HTERT RPE-1 (cell line): Measurements from ENCODE around the gene SH3D19.

Experiments used
- in situ Hi-C: fragments of 300-500 bp; cut with MboI; formaldehyde crosslinking; loops from 4 replicates; pipeline ENCODE4 v1.14.3; 2020; ENCODE audit warnings: low sequenced_read_pairs

SH3D19 gene

GRCh38 chr4:151199319-151200190, 125.8 kb downstream of the SH3D19 start:
- in situ Hi-C loops: no loop called here

GRCh38 chr4:151198748-151199147, 126.7 kb downstream of the SH3D19 start:
- in situ Hi-C loops: no loop called here

GRCh38 chr4:151197247-151197646, 128.2 kb downstream of the SH3D19 start:
- in situ Hi-C loops: no loop called here

DNA sequence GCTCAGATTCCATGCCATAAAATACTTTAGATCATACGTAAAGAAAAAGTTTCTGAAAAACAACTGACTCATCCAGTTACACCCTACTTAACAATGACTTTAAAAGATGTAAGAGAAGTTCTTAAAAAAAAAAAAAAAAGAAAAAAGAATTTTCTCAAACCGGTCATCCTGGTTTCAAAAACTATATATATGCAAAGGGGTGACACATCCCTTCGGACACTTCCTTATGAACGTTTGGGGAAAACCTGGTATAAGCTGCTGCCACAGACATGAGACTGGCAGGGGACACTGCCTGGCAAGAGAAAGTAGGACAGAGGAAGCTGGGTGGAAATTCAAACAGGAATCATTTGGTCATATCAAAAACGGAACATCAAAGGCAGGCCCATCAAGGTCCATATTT, 129.6 kb downstream of the SH3D19 start:
- in situ Hi-C loops: no loop called here

GRCh38 chr4:151193414-151193813, 132.0 kb downstream of the SH3D19 start:
- in situ Hi-C loops: no loop called here

DNA sequence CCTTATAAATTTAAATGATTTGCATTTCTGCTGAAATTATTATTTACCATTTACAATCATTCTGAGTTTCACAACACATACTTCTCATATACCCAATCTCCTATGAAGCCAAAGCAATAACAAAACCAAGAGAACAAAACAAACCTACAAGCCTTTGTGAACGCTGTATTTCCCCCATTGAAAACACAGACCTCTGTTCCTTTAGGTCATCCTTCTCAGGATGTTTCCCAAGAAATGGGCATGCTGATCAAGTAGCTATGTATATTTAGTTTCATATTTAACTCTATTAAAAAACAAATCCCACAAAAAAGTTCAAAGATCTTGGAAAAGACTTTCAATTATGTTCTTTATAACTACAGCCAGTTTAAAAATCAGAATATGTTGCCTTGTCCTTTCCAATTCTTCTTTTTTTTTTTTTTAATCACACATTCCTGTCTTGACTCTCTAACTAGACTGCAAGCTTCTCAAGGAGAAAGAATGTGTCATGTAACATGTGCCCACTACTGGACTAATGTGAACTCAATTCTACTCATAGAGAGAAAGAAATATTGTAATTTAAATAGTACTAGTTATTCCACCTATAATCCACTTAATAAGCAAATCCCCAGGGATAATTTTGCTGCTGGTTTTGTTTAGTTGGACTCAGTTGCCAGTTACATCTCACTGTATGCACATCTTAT, 132.7 kb downstream of the SH3D19 start:
- in situ Hi-C loops: no loop called here

DNA sequence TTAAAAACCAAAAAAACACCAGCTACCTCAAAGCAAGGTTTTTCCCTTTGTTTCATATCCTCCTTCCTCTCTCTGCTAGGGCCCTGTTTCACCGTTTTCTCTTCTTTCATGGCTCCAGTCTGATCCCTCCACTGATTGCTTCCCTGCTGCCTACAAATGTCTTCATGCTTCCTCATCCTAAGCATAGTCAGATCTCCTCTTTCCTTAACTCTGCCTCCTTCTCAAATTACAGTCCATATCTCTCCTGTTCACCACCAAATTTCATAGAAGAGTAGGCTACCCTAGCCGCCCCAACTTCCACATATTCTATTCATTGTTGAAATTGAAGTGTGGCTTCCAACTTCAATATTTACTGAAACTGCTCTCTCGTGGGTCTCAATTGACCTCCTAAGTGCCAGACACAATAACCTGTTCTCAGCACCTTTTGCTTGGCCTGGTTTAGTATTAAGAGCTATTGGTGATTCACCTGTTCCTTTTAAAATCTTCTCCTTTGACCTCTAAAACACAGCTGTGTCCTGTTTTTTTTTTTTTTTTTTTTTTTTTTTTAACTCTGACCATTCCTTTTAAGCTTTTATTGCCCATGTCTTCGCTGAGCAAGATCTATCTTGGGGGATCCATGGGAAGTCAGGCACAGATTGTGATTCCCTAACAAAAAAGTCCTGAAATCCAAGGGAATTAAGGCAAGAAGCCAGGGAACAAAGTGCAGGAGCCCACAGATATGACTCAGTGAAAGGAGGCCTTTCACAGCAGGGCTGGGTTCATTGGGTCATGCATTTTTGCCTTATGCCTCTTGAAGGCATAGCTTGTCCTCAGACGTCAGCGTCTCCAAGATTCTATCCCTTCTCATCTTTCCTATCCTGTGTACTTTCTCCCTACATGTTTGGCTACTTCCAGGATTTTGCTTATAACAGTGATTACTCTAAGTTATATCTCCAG, 140.6 kb downstream of the SH3D19 start:
- in situ Hi-C loops: no loop called here

DNA sequence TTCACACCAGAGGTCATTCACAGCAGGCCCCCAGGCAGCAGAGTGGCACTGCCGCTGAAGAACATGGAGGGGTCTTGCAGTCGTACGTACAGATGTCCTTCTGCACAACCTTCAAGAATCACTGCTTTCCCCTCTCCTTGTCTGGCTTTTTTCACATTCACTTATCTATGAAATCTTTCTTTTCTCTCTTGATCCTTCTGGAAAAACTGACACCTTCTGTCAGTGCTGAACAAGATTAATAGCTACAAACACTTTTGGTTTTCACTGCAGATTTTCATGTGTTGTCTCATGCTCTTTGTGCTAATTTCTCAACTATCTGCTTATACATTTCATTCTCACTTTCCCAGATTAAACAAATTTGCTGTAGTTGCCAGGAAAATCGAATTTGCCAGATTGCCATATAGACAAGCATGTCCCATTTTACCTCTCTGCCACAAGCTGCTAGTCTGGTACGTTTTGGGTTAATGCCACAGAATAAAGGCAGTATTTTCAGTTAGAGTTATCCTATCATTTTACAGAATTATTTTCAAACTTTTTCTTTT, 142.9 kb downstream of the SH3D19 start:
- in situ Hi-C loops: no loop called here

DNA sequence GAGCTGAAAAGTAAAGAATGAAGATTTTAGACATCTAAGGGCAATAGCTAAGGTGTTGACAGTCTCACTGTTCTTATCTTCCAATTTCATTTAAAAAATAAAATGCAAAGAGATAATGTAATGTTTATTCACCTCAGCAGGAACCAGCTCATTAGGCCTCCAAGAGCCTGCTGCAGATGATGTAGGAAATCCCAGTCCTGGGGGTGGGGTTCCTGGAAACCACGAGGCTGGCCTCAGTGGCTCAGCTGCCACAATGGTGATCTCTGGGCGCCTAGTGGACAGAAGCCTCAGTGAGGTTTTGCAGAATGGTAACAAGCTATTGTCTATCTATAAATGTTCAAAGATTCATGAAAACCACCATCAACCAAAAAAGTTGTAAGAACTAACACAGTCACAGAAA, 148.7 kb downstream of the SH3D19 start:
- in situ Hi-C loops: no loop called here

DNA sequence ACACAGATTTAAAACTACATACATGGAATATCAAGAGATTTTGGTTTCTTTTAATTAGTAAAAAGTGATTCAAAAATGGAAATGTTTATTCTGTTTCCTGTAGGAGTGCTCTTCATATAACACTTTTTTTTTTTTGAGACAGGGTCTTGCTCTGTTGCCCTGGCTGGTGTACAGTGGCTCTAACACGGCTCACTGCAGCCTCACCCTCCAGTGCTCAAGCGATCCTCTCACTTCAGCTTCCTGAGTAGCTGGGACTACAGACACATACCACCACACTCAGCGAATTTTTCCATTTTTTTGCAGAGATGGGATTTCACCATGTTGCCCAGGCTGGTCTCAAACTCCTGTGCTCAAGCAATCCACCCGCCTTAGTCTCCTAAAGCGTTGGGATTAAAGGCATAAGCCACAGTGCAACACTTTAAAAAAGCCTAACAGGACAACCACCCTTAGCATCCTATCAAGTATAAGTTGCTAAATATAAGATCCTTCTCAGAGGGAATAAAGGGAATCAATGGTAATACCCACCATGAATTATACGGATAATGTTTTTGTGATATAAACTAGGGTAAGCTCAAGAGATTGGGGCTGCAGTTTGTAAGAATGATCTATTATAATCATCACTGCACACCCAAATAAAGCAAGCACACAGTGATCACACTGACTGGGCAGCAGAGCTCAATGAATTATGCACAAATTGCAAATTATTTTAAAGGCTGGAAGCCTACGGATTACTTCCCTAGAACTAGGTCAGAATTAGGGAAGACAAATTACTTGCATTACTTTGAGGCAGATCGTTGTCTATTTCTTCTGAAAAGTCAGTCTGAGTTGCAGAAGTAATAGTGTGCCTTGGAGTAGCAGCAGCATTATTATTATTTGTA, 149.4 kb downstream of the SH3D19 start:
- in situ Hi-C loops: no loop called here

GRCh38 chr4:151175233-151175632, 150.2 kb downstream of the SH3D19 start:
- in situ Hi-C loops: no loop called here

DNA sequence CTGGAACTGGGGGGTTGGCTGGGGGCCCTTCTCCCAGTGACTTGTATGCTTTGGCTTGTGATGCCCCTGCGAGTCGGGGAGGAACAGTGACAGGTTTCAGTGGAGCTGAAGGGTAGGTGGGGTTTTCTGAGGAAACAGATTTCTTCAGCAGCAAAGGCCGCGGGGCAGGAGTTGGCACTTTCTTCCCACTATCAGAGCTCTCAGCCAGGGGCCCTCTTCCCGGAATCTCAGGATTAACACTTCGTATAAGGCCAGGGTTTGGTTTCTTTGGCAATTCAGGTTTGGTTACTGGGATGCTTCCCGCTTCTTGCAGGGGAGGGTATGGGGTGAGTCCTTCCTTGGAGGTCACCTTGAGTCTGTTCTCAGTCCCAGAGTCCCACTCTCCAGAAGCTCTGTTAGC, 150.6 kb downstream of the SH3D19 start:
- in situ Hi-C loops: no loop called here

DNA sequence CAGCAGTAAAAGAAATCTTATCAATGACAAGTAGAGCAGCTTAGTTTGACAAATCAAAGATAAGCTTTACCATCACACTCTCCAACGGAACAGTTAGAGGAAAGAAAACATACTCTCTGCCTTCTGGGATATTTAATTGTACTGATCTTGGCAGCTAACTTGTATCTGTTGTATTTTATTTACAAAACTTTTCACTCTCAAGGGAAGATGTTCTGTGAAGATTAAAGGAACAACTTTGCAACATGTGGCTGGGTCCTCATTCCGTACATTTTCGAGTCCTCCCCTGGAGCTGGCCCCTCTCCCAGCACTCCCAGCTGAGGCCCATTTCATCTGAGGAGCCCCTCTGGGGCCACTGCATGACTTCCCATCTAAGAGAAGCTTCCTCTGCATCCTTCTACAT, 151.5 kb downstream of the SH3D19 start:
- in situ Hi-C loops: no loop called here

DNA sequence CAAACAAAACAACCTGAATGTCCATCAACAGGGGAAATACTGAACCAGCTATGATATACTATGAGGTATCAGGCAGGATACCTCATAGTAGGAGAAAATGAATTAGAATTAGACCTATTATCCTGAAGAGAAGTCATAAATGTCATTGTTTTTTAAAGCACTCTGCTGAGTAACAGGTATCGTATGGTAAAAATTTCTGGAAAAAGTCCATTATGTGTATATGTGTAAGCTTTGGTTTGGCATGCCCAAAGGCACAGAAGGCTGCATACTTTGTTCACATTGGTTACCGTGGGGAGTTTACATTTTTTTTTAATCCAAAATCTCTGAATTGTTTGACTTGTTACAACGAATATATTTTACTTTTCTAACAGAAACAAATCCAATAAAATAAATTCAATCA, 155.5 kb downstream of the SH3D19 start:
- in situ Hi-C loops: no loop called here

GRCh38 chr4:151169223-151169622, 156.2 kb downstream of the SH3D19 start:
- in situ Hi-C loops: no loop called here

DNA sequence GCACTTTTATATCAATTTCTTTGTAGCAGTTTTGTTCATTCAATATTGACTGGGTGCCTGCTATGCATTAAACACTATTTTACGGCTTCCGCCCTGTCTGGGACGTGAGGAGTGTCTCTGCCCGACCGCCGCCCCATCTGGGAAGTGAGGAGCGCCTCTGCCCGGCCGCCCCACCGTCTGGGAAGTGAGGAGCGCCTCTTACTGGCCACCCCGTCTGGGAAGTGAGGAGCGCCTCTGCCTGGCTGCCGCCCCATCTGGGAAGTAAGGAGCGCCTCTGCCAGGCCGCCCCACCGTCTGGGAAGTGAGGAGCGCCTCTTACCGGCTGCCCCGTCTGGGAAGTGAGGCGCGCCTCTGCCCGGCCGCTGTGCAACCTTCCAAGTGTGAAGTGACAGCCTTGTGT, 157.8 kb downstream of the SH3D19 start:
- in situ Hi-C loops: no loop called here

DNA sequence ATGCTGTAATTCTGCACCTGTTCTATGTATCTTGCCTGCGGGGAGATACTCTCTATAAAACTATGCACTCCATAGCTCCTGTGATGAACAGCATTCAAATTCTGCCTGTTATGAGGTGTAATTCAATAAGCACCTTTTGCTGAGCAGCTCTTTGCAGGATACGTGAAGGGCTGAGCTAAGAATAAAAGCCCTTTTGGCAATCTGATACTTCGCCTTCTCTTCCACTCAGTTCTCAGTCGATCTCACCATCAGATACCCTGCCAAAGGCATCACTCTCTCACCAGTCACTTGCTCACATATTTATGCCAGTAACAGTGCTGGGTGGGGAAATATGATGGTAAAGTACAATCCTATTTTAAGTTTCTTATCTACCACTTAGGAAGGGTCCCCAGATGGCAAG, 158.8 kb downstream of the SH3D19 start:
- in situ Hi-C loops: no loop called here

- in situ Hi-C loops: no loop called here
Observed at GRCh38 chr4:151165205-151166000, 160.0 kb downstream of the SH3D19 start.

- in situ Hi-C loops: no loop called here
Observed at GRCh38 chr4:151163855-151164254, 161.6 kb downstream of the SH3D19 start.
